IMR-90 (cell line): ENCODE data around the gene MAPKAP1. TPM values are rescaled to one million over a fixed set of nuclear protein-coding genes. Genes with fewer than 3 reads are reported as not detected.

Source experiments
- ATAC-seq: fragments of 200-7000 bp; cut with Tn5 transposase; 2 replicates; pipeline ENCODE4 v1.9.1; 2020; ENCODE audit warnings: low read depth, mild to moderate bottlenecking, moderate library complexity
- BruUV-seq: library from RNA; stranded (reverse); fragments of 400-500 nt; replicated peaks from 2 replicates; lab custom pipeline; 2021; lab: Mats Ljungman, UMichigan
- CTCF ChIA-PET: fragments of 300-600 bp; formaldehyde crosslinking; extraction: SDS; loops from one replicate; lab custom pipeline; 2021; ENCODE audit warnings: antibody characterized with exemption; lab: Yijun Ruan, JAX
- POLR2A ChIA-PET: fragments of 300-600 bp; sonication (Branson Sonifier 250); formaldehyde crosslinking; loops from one replicate; lab custom pipeline; 2022; ENCODE audit warnings: antibody characterized with exemption; ENCODE audit not compliant: unreplicated experiment; lab: Charles Lee
- DNase-seq: peaks from one replicate; pipeline ENCODE4 v3.0.0; 2013
- H2AFZ ChIP-seq: replicated peaks from 2 replicates; pipeline ENCODE3; 2013; ENCODE audit warnings: low read length, mild to moderate bottlenecking; ENCODE audit not compliant: poor library complexity
- H2AK5ac ChIP-seq: 2 replicates; pipeline ENCODE4 v1.6.1; 2013; ENCODE audit warnings: low read depth, low read length, inconsistent platforms
- H2AK9ac ChIP-seq: replicated peaks from 2 replicates; pipeline ENCODE3; 2013; ENCODE audit warnings: mild to moderate bottlenecking, low read depth, low read length, moderate library complexity; ENCODE audit not compliant: poor library complexity
- H2BK120ac ChIP-seq: 2 replicates; pipeline ENCODE4 v1.6.1; 2013; ENCODE audit warnings: low read depth, low read length, inconsistent platforms
- H2BK15ac ChIP-seq: 3 replicates; pipeline ENCODE4 v1.6.1; 2013; ENCODE audit warnings: low read depth, low read length, inconsistent platforms
- H2BK20ac ChIP-seq: 2 replicates; pipeline ENCODE4 v1.6.1; 2013; ENCODE audit warnings: low read depth, mild to moderate bottlenecking, inconsistent platforms, low read length, moderate library complexity
- H2BK5ac ChIP-seq: 2 replicates; pipeline ENCODE4 v1.6.1; 2013; ENCODE audit warnings: mild to moderate bottlenecking, low read depth, low read length, inconsistent platforms; ENCODE audit not compliant: poor library complexity, severe bottlenecking
- H3K14ac ChIP-seq: replicated peaks from 2 replicates; pipeline ENCODE4 v1.6.1; 2013; ENCODE audit warnings: low read depth, low read length, inconsistent platforms
- H3K18ac ChIP-seq: 2 replicates; pipeline ENCODE4 v1.6.1; 2013; ENCODE audit warnings: low read depth, low read length, control low read depth
- H3K23ac ChIP-seq: 2 replicates; pipeline ENCODE4 v1.6.1; 2013; ENCODE audit warnings: low read depth, low read length, inconsistent platforms
- H3K27ac ChIP-seq: 2 replicates; pipeline ENCODE4 v1.5.1; 2013; ENCODE audit warnings: mild to moderate bottlenecking, control low read depth, low read length; ENCODE audit not compliant: insufficient read depth
- H3K27me3 ChIP-seq: 2 replicates; pipeline ENCODE4 v1.6.1; 2013; ENCODE audit warnings: low read length; ENCODE audit not compliant: control insufficient read depth, insufficient read depth
- H3K36me3 ChIP-seq: 2 replicates; pipeline ENCODE4 v1.6.1; 2013; ENCODE audit warnings: low read length, mixed read lengths; ENCODE audit not compliant: control insufficient read depth, insufficient read depth
- H3K4ac ChIP-seq: 2 replicates; pipeline ENCODE4 v1.6.1; 2013; ENCODE audit warnings: low read depth, low read length, inconsistent platforms
- H3K4me1 ChIP-seq: 2 replicates; pipeline ENCODE4 v1.6.1; 2013; ENCODE audit warnings: low read length, mixed read lengths; ENCODE audit not compliant: control insufficient read depth, insufficient read depth
- H3K4me2 ChIP-seq: 2 replicates; pipeline ENCODE4 v1.6.1; 2013; ENCODE audit warnings: low read depth, mild to moderate bottlenecking, control low read depth, low read length, moderate library complexity
- H3K4me3 ChIP-seq: 2 replicates; pipeline ENCODE4 v1.5.1; 2013; ENCODE audit warnings: low read depth, mild to moderate bottlenecking, control low read depth, low read length, moderate library complexity; ENCODE audit not compliant: insufficient read depth
- H3K56ac ChIP-seq: 2 replicates; pipeline ENCODE4 v1.6.1; 2013; ENCODE audit warnings: low read length, inconsistent platforms; ENCODE audit not compliant: insufficient read depth; ENCODE audit errors: extremely low read depth
- H3K79me1 ChIP-seq, 2 experiments: 2 replicates each; pipeline ENCODE4 v1.6.1; 2013; ENCODE audit warnings: low read length in 2 of 2, inconsistent platforms in 1 of 2, low read depth in 1 of 2
- H3K9ac ChIP-seq: 2 replicates; pipeline ENCODE4 v1.6.1; 2013; ENCODE audit warnings: low read depth, low read length, control low read depth
- H3K9me1 ChIP-seq: 2 replicates; pipeline ENCODE4 v1.6.1; 2013; ENCODE audit warnings: low read length, inconsistent platforms; ENCODE audit not compliant: insufficient read depth
- H3K9me3 ChIP-seq: 2 replicates; pipeline ENCODE4 v1.6.1; 2013; ENCODE audit warnings: low read length; ENCODE audit not compliant: control insufficient read depth, insufficient read depth
- H4K20me1 ChIP-seq: 2 replicates; pipeline ENCODE4 v1.6.1; 2013; ENCODE audit warnings: low read length, inconsistent platforms; ENCODE audit not compliant: insufficient read depth
- H4K5ac ChIP-seq: 2 replicates; pipeline ENCODE4 v1.6.1; 2013; ENCODE audit warnings: mild to moderate bottlenecking, low read depth, low read length, control low read depth
- H4K8ac ChIP-seq, 2 experiments: 2 replicates each; pipeline ENCODE4 v1.6.1; 2013; ENCODE audit warnings: low read depth in 2 of 2, low read length in 2 of 2, control low read depth in 1 of 2, inconsistent platforms in 1 of 2
- H4K91ac ChIP-seq: 2 replicates; pipeline ENCODE4 v1.6.1; 2013; ENCODE audit warnings: low read depth, low read length, inconsistent platforms; ENCODE audit not compliant: insufficient read depth
- BHLHE40 ChIP-seq: fragments of 150-350 bp; IDR thresholded peaks from 2 replicates; pipeline ENCODE4 v1.6.1; 2016; ENCODE audit warnings: mild to moderate bottlenecking, low read depth, low read length
- WGBS, 2 experiments: methylation state at CpG; one replicate each; pipeline versions ENCODE4 v1.1.5 to v1.1.7; 2013; ENCODE audit warnings: missing lambda C conversion rate in 2 of 2; ENCODE audit not compliant: insufficient read length in 1 of 2; ENCODE audit errors: extremely low coverage in 2 of 2; 5-methylcytosine and 5-hydroxymethylcytosine counted together
- dilution Hi-C: fragments of 300-500 bp; cut with HindIII; formaldehyde crosslinking; loops from one replicate; pipeline ENCODE4 v1.14.3; 2018; ENCODE audit warnings: low sequenced_read_pairs; ENCODE audit not compliant: unreplicated experiment
- in situ Hi-C: fragments of 300-500 bp; cut with MboI; formaldehyde crosslinking; loops from 3 replicates; pipeline ENCODE4 v1.14.3; 2019; ENCODE audit warnings: low sequenced_read_pairs, inconsistent platforms, mixed read lengths
- intact Hi-C: fragments of 100-400 bp; cut with micrococcal nuclease; formaldehyde crosslinking; loops from 2 replicates; pipeline ENCODE4 v1.10.0; 2022
- polyA plus RNA-seq, 3 experiments: library from polyadenylated mRNA; depleted of rRNA; stranded (reverse); fragments of >200 nt; gene quantifications; 2 replicates each; pipeline ENCODE4 v1.2.3, GENCODE V29; 2012; ENCODE audit warnings: low replicate concordance in 1 of 3
- total RNA-seq: library from RNA; depleted of rRNA; stranded (reverse); fragments of >200 nt; gene quantifications from 2 replicates; pipeline ENCODE4 v1.2.3, GENCODE V29; 2012

The MAPKAP1 gene
- total and polyA plus RNA-seq, 2 of the 4 experiments (the other 2 are of a cell fraction), result 87.2 to 158 TPM

GRCh38 chr9:125409217-125409636 lies 297.8 kb downstream of the MAPKAP1 start:
- H4K91ac ChIP-seq, result peak overlapping the region; percentile 30; the same call in 1 of the 2 replicates

More at GRCh38 chr9:125409217-125409636, 297.8 kb downstream of the MAPKAP1 start:
- peak overlapping the region; percentile 91 for H2BK5ac ChIP-seq
- H3K4ac ChIP-seq, result peak overlapping the region; percentile 85; the same call in 1 of the 2 replicates
- H4K8ac ChIP-seq, result no peak overlapping the region
- H2AK5ac ChIP-seq, result peak overlapping the region; percentile 97; the same call in 1 of the 2 replicates
- no TSS peak for BruUV-seq
- H3K18ac ChIP-seq, result no peak overlapping the region
- H2AK9ac ChIP-seq, result peak overlapping the region; percentile 84
- no peak overlapping the region for H4K5ac ChIP-seq
- H2BK120ac ChIP-seq, result no peak overlapping the region
- H4K20me1 ChIP-seq, result no peaks in the 10 kb centered on the region
- H3K79me1 ChIP-seq, result peaks cover 0 to 6% of the 10 kb centered on the region in 2 experiments; a peak in 1 of 4 replicates
- H3K4me1 ChIP-seq, result peaks cover 3% of the 10 kb centered on the region; the same call in 1 of the 2 replicates
- dilution Hi-C loops (no loop called here), in situ Hi-C loops (loop anchor here (5.0 to 25.0 kb wide), 4 partner anchors 226 to 1078 kb away; no protein-coding TSS in a partner anchor), intact Hi-C loops (loop anchor here (2.0 to 10.0 kb wide), 4 partner anchors 150 to 1086 kb away; partner anchors contain the start of gene MAPKAP1)
- H3K23ac ChIP-seq, result no peak overlapping the region
- no peak overlapping the region for H3K14ac ChIP-seq
- no peak overlapping the region for H2AFZ ChIP-seq
- no peak overlapping the region for H3K56ac ChIP-seq
- H3K9me1 ChIP-seq, result peaks cover 8% of the 10 kb centered on the region
- no peak for TF ChIP-seq BHLHE40
- ChIA-PET POLR2A (no interaction called here), CTCF (no interaction called here)
- ATAC-seq (no peak), DNase-seq (no peak)
- H2BK20ac ChIP-seq, result no peak overlapping the region
- WGBS, 2 experiments, result 100% methylated on average over 5 of the region's 20 CpGs; no CpG with 5 or more reads in 1 of the 2 experiments
- H3K9ac ChIP-seq, result no peak overlapping the region
- H3K27me3 ChIP-seq, result no peaks in the 10 kb centered on the region
- H3K36me3 ChIP-seq, result no peaks in the 10 kb centered on the region
- peaks cover 2% of the 10 kb centered on the region; the same call in 1 of the 2 replicates for H3K9me3 ChIP-seq
- no peak overlapping the region for H3K27ac ChIP-seq
- no peak overlapping the region for H3K4me3 ChIP-seq
- H3K4me2 ChIP-seq, result no peak overlapping the region
- peak overlapping the region; percentile 74; the same call in 1 of the 3 replicates for H2BK15ac ChIP-seq
